ENCODE measurements around the gene MTOR.

MTOR gene

GRCh38 chr1:11134251-11134897 lies 128.0 kb downstream of the MTOR start:
- no peak for TF ChIP-seq CTCF (IDR thresholded peaks at IDR 0.05)
- H3K4me1 ChIP-seq, result no peaks in the 10 kb centered on the region
- no peak overlapping the region for H3K4me2 ChIP-seq (ENCODE audit: low read length)
- H3K27ac ChIP-seq, result no peak overlapping the region
- H3K79me2 ChIP-seq, result no peaks in the 10 kb centered on the region
- no peaks in the 10 kb centered on the region for H3K9me3 ChIP-seq (ENCODE audit: control insufficient read depth, low read length)
- no peaks in the 10 kb centered on the region for H3K27me3 ChIP-seq (ENCODE audit: control insufficient read depth, insufficient read depth, low read length)
- H2AFZ ChIP-seq, result no peak overlapping the region
- no peak overlapping the region for H3K4me3 ChIP-seq (ENCODE audit: low read depth, low read length)
- H3K9ac ChIP-seq, result no peak overlapping the region
- H3K36me3 ChIP-seq (ENCODE audit: control insufficient read depth, insufficient read depth, low read length), result no peaks in the 10 kb centered on the region

- Histone ChIP-seq H3K4me3 (ENCODE audit: low read depth, low read length) (no peak overlapping the region), H3K27me3 (ENCODE audit: control insufficient read depth, insufficient read depth, low read length) (no peaks in the 10 kb centered on the region), H3K4me2 (ENCODE audit: low read length) (no peak overlapping the region), H3K27ac (no peak overlapping the region), H3K79me2 (no peaks in the 10 kb centered on the region), H3K36me3 (ENCODE audit: control insufficient read depth, insufficient read depth, low read length) (no peaks in the 10 kb centered on the region), H3K9ac (no peak overlapping the region), H2AFZ (no peak overlapping the region), H3K4me1 (no peaks in the 10 kb centered on the region), H3K9me3 (ENCODE audit: control insufficient read depth, low read length) (no peaks in the 10 kb centered on the region)
- no peak for TF ChIP-seq CTCF (IDR thresholded peaks at IDR 0.05)
These were observed 129.6 kb downstream of the MTOR start for GRCh38 chr1:11132563-11133293.

GRCh38 chr1:11131816-11132215 lies 130.5 kb downstream of the MTOR start:
- H3K36me3 ChIP-seq (ENCODE audit: control insufficient read depth, insufficient read depth, low read length), result no peaks in the 10 kb centered on the region
- H2AFZ ChIP-seq, result no peak overlapping the region
- H3K9ac ChIP-seq, result no peak overlapping the region
- H3K79me2 ChIP-seq, result no peaks in the 10 kb centered on the region
- no peaks in the 10 kb centered on the region for H3K27me3 ChIP-seq (ENCODE audit: control insufficient read depth, insufficient read depth, low read length)
- no peaks in the 10 kb centered on the region for H3K4me1 ChIP-seq
- H3K9me3 ChIP-seq (ENCODE audit: control insufficient read depth, low read length), result no peaks in the 10 kb centered on the region
- no peak overlapping the region for H3K27ac ChIP-seq
- H3K4me3 ChIP-seq (ENCODE audit: low read depth, low read length), result no peak overlapping the region
- H3K4me2 ChIP-seq (ENCODE audit: low read length), result no peak overlapping the region
- no peak for TF ChIP-seq CTCF (IDR thresholded peaks at IDR 0.05)

- Histone ChIP-seq H3K4me3 (ENCODE audit: low read depth, low read length) (no peak overlapping the region), H3K4me2 (ENCODE audit: low read length) (no peak overlapping the region), H3K4me1 (no peaks in the 10 kb centered on the region), H3K9ac (no peak overlapping the region), H3K27ac (no peak overlapping the region), H3K9me3 (ENCODE audit: control insufficient read depth, low read length) (no peaks in the 10 kb centered on the region), H3K27me3 (ENCODE audit: control insufficient read depth, insufficient read depth, low read length) (no peaks in the 10 kb centered on the region), H3K79me2 (no peaks in the 10 kb centered on the region), H3K36me3 (ENCODE audit: control insufficient read depth, insufficient read depth, low read length) (no peaks in the 10 kb centered on the region), H2AFZ (no peak overlapping the region)
- no peak for TF ChIP-seq CTCF (IDR thresholded peaks at IDR 0.05)
These were observed 131.9 kb downstream of the MTOR start for GRCh38 chr1:11130406-11130805.

All from parathyroid adenoma (tissue), 2 donors.